CD4-positive, alpha-beta T cell treated with Interleukin-21 for 1 hour (primary cell): ENCODE data around the gene H2AZ2.
"Not testable (repeated sequence)": the region's sequence is repeated elsewhere in the genome, so short reads cannot be mapped to it uniquely, and the experiment has no call there.

ENCODE experiments used
- DNase-seq: peaks from one replicate; pipeline ENCODE4 v3.0.0-alpha.2; 2020

The H2AZ2 gene

GRCh38 chr7:44870336-44870735 lies 22.4 kb upstream of the H2AZ2 start:
- DNase-seq, result not testable (repeated sequence)

GRCh38 chr7:44867073-44867995 lies 19.4 kb upstream of the H2AZ2 start:
- no peak for DNase-seq

GRCh38 chr7:44861949-44862348 lies 14.1 kb upstream of the H2AZ2 start:
- DNase-seq, result not testable (repeated sequence)

GRCh38 chr7:44858161-44858560 lies 10.3 kb upstream of the H2AZ2 start:
- DNase-seq, result no peak

GRCh38 chr7:44854644-44855364 lies 6.9 kb upstream of the H2AZ2 start:
- no peak for DNase-seq

GRCh38 chr7:44853391-44853790 lies 5.5 kb upstream of the H2AZ2 start:
- no peak for DNase-seq

- DNase-seq, result no peak
Measured at GRCh38 chr7:44852590-44852989, 4.7 kb upstream of the H2AZ2 start.

GRCh38 chr7:44849885-44850544 lies 2.1 kb upstream of the H2AZ2 start:
- no peak for DNase-seq

- DNase-seq, result no peak
Measured at GRCh38 chr7:44849259-44849884, 1.5 kb upstream of the H2AZ2 start.

GRCh38 chr7:44847509-44847919 lies 373 bp downstream of the H2AZ2 start:
- peak; percentile 90 for DNase-seq

- DNase-seq, result no peak
Measured at GRCh38 chr7:44846816-44847508, 925 bp downstream of the H2AZ2 start.

GRCh38 chr7:44846390-44846789 lies 1.5 kb downstream of the H2AZ2 start:
- DNase-seq, result peak; percentile 41

GRCh38 chr7:44845451-44845850 lies 2.4 kb downstream of the H2AZ2 start:
- no peak for DNase-seq

GRCh38 chr7:44843440-44843839 lies 4.4 kb downstream of the H2AZ2 start:
- DNase-seq, result not testable (repeated sequence)

- DNase-seq, result not testable (repeated sequence)
Measured at GRCh38 chr7:44842675-44843074, 5.2 kb downstream of the H2AZ2 start.

- no peak for DNase-seq
Measured at GRCh38 chr7:44838751-44839150, 9.1 kb downstream of the H2AZ2 start.

- no peak for DNase-seq
Measured at GRCh38 chr7:44827567-44827966, 20.3 kb downstream of the H2AZ2 start.

GRCh38 chr7:44824894-44825526 lies 22.9 kb downstream of the H2AZ2 start:
- DNase-seq, result no peak

- DNase-seq, result no peak
Measured at GRCh38 chr7:44823255-44823781, 24.6 kb downstream of the H2AZ2 start.

GRCh38 chr7:44819292-44819691 lies 28.6 kb downstream of the H2AZ2 start:
- DNase-seq, result no peak

GRCh38 chr7:44814919-44815318 lies 33.0 kb downstream of the H2AZ2 start:
- no peak for DNase-seq

- no peak for DNase-seq
Measured at GRCh38 chr7:44811571-44811970, 36.3 kb downstream of the H2AZ2 start.
